Hematopoietic multipotent progenitor cell (in vitro differentiated cells): ENCODE data around the gene LIPE. TPM values are rescaled to one million over a fixed set of nuclear protein-coding genes. Genes with fewer than 3 reads are reported as not detected.

ENCODE experiments used
- DNase-seq, 3 donors: peaks; one replicate each; pipeline ENCODE4 v3.0.0-alpha.2; 2011 to 2015; ENCODE audit warnings: low read depth in 2 of 3, low spot score in 2 of 3
- total RNA-seq: library from RNA; depleted of rRNA; stranded (reverse); fragments of >200 nt; gene quantifications from one replicate; pipeline ENCODE4 v1.2.3, GENCODE V29; 2012

Gene LIPE
- total RNA-seq, 1 donor: 9.2 TPM

- peak; percentile 35 to 74 (median 72) for DNase-seq
These were observed 40.0 kb downstream of the LIPE start for GRCh38 chr19:42386974-42387707.

GRCh38 chr19:42380155-42380554 lies 47.0 kb downstream of the LIPE start:
- DNase-seq: no peak

DNA sequence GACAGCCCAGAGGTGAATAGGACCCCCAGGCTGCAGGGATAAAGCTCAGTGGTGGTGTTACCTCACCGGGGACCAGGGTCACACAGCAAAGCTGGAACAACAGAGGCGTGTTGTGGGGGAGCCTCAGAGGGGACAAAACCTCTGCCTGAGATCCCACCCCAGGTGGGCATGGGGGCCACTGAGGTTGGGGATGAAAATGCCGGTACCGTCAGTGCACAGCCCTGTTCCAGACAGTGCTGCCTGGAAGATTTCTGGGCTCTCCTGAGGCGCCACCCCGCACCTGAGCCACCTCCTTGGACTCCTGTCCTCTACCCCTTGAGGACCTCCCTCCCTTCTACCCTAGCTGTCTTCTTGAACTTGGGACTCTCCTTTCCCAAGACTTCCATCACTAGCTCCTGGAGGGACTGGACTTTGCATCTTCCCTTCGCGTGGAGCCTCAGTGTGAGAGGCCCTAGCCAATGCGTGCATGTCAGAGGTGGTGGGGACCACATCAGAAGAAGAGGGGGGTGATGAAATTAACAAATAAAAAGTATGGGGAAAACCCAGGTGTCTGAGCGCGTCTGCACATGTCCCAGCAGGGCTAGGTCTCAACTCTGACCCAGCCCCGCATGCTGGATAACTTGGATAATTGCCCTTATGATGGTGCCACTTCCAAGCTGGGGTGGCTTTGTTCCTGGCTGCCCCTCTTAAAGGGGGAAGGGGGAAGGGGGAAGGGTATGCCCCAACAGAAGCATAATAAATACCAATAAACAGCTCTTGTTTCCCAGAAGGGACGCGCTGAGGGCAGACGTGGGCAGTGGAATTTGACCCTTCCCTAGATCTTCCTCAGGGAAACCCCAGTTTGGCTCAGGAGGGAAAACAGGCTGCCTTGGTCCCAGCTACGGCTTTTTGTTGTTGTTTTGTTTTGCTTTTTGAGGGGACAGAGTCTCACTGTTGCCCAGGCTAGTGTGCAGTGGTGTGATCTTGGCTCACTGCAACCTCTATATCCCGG lies 48.7 kb downstream of the LIPE start:
- DNase-seq: no peak

DNA sequence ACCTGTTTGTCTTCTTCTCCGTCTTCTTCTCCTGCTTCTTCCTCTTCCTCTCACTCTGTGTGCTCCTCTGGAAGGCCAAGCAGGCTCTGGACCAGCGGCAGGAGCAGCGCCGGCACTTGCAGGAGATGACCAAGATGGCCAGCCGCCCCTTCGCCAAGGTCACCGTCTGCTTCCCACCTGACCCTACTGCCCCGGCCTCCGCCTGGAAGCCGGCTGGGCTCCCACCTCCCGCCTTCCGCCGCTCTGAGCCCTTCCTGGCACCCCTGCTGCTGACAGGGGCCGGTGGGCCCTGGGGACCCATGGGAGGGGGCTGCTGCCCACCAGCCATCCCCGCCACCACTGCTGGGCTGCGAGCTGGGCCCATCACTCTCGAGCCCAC lies 51.0 kb downstream of the LIPE start:
- no peak for DNase-seq

GRCh38 chr19:42375415-42376176 lies 51.6 kb downstream of the LIPE start:
- no peak for DNase-seq

GRCh38 chr19:42374826-42375376 lies 52.3 kb downstream of the LIPE start:
- no peak for DNase-seq

DNA sequence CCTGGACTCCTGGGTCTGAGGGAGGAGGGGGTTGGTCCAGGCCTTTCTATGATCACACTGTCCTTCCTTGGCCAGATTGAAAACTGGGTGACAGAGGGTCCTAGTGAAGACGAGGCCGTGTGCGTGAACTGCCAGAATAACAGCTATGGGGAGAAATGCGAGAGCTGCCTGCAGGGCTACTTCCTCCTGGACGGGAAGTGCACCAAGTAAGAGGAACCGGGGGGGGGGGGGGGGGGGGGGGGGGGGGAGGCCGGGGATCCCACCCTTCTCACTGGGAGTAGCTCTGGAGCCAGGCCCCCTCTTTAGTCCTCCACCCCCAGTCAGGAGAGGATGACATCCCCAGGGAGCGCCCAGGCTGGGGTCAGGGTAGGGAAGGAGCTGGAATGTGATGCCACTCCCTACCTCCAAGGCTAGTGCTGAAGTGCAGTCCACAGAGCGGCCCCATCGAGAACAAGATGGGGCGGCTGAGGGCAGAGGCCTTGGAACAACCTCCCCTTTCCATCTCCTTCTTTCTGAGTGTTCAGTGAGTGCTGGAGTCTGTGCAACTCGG lies 56.5 kb downstream of the LIPE start:
- DNase-seq: peak in 1 of 3 donors; percentile 36

- DNase-seq: no peak
These were observed 57.1 kb downstream of the LIPE start for GRCh38 chr19:42370068-42370520.

- DNase-seq: no peak
These were observed 57.6 kb downstream of the LIPE start for GRCh38 chr19:42369433-42370067.

- DNase-seq: no peak
These were observed 58.4 kb downstream of the LIPE start for GRCh38 chr19:42368765-42369164.

DNA sequence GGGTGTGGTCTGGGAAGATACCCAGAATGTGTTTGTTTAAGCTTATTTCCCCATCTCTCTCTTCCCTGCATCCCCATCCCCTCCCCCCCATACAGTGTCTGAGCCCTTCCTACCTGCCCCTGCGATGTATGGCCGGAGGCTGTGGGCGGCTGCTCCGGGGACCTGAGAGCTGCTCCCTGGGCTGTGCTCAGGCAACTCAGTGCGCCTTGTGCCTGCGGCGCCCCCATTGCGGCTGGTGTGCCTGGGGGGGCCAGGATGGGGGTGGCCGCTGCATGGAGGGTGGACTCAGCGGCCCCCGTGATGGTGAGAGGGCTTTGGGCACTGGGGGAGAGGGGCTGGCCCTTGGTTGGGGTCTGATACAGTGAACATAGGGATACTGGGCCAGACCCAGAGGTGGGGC lies 58.8 kb downstream of the LIPE start:
- no peak for DNase-seq

DNA sequence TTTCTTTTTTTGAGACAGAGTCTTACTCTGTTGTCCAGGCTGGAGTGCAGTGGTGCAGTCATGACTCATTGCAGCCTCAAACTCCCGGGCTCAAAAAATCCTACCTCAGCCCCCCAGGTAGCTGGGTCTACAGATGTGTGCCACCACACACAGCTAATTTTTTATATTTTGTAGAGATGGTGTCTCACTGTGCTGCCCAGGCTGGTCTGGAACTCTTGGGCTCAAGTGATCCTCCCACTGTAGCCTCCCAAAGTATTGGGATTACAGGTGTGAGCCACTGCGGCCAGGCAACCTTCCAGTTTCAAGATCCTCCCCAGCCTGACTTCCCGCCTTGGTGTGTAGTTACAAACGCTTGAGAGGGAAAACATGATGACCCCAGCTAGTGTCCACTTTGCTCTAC lies 59.3 kb downstream of the LIPE start:
- DNase-seq: no peak

GRCh38 chr19:42366673-42367072 lies 60.5 kb downstream of the LIPE start:
- DNase-seq: no peak

GRCh38 chr19:42363614-42364346 lies 63.4 kb downstream of the LIPE start:
- DNase-seq: no peak

GRCh38 chr19:42362891-42363440 lies 64.2 kb downstream of the LIPE start:
- DNase-seq: no peak

GRCh38 chr19:42362342-42362741 lies 64.8 kb downstream of the LIPE start:
- no peak for DNase-seq

DNA sequence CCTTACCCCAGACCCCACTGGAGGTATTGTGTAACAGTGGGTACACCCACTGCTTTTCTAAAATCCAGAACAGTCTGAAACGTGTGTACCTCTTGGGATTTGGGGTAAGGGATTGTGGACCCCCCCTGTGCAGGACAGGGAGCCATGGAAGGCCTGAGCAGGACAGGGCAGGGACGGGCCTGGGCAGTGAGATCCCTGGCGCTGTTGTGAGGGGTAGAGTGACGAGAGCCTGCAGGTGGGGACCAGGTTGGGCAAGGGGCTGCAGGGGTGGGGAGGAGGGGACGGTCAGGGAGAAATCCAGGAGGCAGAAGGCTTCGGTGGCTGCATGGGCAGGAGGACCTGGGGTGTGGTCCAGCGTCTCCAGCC lies 65.7 kb downstream of the LIPE start:
- DNase-seq: no peak

DNA sequence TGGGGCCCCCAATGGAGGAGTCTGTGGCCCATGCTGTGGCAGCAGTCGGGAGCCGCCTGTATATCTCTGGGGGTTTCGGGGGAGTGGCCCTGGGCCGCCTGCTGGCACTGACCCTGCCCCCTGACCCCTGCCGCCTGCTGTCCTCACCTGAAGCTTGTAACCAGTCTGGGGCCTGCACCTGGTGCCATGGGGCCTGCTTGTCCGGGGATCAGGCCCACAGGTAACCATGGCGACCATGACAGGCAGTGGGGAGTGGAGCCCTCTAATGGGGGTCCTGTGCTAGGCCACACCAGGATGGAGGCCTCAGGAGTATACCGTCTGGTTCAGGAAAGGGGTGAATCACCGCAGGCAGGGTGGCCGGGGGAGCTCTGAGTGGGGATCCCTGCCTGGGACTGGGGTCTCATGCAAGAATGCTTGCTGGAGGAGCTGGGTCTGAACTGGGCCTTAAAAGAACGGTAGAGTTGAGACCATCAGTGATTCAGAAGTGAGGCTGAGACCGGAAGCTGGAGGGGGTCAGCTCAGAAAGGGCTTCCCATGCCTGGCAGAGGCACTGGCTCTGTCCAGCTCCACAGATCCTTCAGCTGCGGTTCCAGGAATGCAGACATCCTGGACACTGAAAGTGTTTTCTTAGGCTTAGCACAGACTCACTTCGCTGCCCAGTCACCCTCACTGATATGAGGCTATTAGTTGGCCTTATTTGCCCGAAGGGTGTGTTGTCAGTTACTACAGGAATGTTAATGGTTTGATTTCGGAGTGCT lies 66.2 kb downstream of the LIPE start:
- DNase-seq: peak in 1 of 3 donors; percentile 14
